Measurements from ENCODE around the gene PLXDC1. TPM values are rescaled to one million over a fixed set of nuclear protein-coding genes. Genes with fewer than 3 reads are reported as not detected.

The PLXDC1 gene
- total and polyA plus RNA-seq, 2 experiments from 2014 or later = 0.28 to 0.91 TPM

DNA sequence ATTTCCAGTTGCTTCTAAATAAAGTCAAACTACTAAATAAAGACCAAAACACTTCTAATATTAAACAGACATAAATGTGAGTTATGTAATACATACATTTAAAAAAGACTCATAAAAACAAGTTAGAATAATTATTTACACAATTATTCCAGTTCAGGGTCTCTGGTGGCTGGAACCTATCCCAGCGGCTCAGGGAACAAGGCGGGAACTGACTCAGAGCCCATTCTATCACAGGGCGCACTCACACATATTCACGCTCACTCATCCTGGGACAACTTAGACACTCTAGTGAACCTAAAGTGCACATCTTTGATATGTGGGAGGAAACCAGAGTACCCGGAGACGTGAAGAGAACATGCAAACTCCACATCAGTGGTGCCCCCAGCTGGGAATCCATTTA is 25.0 kb downstream of the PLXDC1 start (continued):
- TF ChIP-seq EZH2 (IDR thresholded peaks at IDR 0.05; ENCODE audit: low read depth, unreplicated experiment) (no peak), NANOG (IDR thresholded peaks at IDR 0.05; ENCODE audit: borderline replicate concordance) (no peak)

DNA sequence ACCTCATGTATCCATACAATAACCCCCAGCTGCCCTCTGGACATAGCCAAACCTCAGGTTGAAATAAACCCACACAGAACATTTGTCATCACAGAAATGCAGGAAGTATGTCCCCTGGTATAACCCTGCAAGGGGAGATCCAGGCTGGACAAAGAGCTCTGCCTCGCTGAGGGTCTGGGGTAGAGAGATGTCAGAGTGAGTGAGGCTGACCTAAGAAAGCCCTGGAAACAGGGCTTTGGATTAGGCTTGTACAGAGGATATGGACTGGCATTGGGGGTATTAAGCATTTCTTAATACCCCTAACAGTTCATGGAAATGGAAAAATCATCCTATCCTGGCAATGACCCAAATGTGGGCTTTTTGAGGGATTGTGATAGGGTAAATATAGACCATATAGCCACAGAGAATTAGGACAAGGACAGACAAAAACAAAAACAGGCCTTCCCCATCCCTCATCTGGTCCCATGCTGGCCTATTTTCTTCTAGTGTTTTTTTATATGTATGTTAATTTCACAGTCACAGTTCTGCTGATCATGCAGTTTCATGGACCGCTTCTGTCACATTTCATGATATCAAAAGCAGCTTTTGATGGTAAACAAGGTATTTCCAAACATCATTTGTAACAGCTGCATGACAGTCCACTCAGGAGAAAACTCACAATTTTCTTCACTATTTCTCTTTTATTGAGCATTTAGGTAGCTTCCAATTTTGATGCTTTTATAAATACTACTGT is 26.1 kb downstream of the PLXDC1 start:
- Histone ChIP-seq H3K79me2 (replicated peaks; ENCODE audit: insufficient read depth) (no peaks in the 10 kb centered on the region), H3K4me2 (no peak overlapping the region), H3F3A (replicated peaks; ENCODE audit: low read depth) (no peaks in the 10 kb centered on the region), H3K27ac (ENCODE audit: low read depth) (no peak overlapping the region), H3K27me3 (ENCODE audit: insufficient read depth) (no peaks in the 10 kb centered on the region), H3K9me2 (ENCODE audit: insufficient read depth) (no peaks in the 10 kb centered on the region), H2AFZ (no peak overlapping the region), H3K4me3 (no peak overlapping the region), H3K4me1 (ENCODE audit: insufficient read depth) (no peaks in the 10 kb centered on the region), H3K36me3 (ENCODE audit: insufficient read depth) (no peaks in the 10 kb centered on the region), H4K20me1 (replicated peaks; ENCODE audit: insufficient read depth) (no peaks in the 10 kb centered on the region)
- ATAC-seq (no peak), DNase-seq (ENCODE audit: low spot score) (no peak)
- H3K9me3 Mint-ChIP-seq = no peaks in the 10 kb centered on the region
- H3K4me1 Mint-ChIP-seq = no peaks in the 10 kb centered on the region
- H3K36me3 Mint-ChIP-seq (ENCODE audit: low read depth) = no peaks in the 10 kb centered on the region
- no peak overlapping the region for H3K27ac Mint-ChIP-seq
- peaks cover 8% of the 10 kb centered on the region for H3K27me3 Mint-ChIP-seq (ENCODE audit: insufficient read depth, low read depth, poor library complexity)
- H3K4me3 Mint-ChIP-seq = no peak overlapping the region
- TF ChIP-seq EZH2 (IDR thresholded peaks at IDR 0.05; ENCODE audit: low read depth, unreplicated experiment) (no peak), ZNF114 (CRISPR knock-in tag; IDR thresholded peaks at IDR 0.05) (no peak), CREB1 (CRISPR knock-in tag; IDR thresholded peaks at IDR 0.05; ENCODE audit: low read depth) (no peak), POLR2AphosphoS5 (IDR thresholded peaks at IDR 0.05; ENCODE audit: low read depth) (no peak), NANOG (IDR thresholded peaks at IDR 0.05; ENCODE audit: borderline replicate concordance) (no peak), EZH2phosphoT487 (IDR thresholded peaks at IDR 0.05; ENCODE audit: unreplicated experiment) (no peak), JUNB (IDR thresholded peaks at IDR 0.05; ENCODE audit: unreplicated experiment) (no peak), ZNF331 (CRISPR knock-in tag; IDR thresholded peaks at IDR 0.05; ENCODE audit: low read depth) (no peak)
- TF ChIP-seq, protein P1, sequence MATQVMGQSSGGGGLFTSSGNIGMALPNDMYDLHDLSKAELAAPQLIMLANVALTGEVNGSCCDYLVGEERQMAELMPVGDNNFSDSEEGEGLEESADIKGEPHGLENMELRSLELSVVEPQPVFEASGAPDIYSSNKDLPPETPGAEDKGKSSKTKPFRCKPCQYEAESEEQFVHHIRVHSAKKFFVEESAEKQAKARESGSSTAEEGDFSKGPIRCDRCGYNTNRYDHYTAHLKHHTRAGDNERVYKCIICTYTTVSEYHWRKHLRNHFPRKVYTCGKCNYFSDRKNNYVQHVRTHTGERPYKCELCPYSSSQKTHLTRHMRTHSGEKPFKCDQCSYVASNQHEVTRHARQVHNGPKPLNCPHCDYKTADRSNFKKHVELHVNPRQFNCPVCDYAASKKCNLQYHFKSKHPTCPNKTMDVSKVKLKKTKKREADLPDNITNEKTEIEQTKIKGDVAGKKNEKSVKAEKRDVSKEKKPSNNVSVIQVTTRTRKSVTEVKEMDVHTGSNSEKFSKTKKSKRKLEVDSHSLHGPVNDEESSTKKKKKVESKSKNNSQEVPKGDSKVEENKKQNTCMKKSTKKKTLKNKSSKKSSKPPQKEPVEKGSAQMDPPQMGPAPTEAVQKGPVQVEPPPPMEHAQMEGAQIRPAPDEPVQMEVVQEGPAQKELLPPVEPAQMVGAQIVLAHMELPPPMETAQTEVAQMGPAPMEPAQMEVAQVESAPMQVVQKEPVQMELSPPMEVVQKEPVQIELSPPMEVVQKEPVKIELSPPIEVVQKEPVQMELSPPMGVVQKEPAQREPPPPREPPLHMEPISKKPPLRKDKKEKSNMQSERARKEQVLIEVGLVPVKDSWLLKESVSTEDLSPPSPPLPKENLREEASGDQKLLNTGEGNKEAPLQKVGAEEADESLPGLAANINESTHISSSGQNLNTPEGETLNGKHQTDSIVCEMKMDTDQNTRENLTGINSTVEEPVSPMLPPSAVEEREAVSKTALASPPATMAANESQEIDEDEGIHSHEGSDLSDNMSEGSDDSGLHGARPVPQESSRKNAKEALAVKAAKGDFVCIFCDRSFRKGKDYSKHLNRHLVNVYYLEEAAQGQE (IDR thresholded peaks at IDR 0.05; ENCODE audit: unreplicated experiment) = no peak
- TF ChIP-seq, protein P2, sequence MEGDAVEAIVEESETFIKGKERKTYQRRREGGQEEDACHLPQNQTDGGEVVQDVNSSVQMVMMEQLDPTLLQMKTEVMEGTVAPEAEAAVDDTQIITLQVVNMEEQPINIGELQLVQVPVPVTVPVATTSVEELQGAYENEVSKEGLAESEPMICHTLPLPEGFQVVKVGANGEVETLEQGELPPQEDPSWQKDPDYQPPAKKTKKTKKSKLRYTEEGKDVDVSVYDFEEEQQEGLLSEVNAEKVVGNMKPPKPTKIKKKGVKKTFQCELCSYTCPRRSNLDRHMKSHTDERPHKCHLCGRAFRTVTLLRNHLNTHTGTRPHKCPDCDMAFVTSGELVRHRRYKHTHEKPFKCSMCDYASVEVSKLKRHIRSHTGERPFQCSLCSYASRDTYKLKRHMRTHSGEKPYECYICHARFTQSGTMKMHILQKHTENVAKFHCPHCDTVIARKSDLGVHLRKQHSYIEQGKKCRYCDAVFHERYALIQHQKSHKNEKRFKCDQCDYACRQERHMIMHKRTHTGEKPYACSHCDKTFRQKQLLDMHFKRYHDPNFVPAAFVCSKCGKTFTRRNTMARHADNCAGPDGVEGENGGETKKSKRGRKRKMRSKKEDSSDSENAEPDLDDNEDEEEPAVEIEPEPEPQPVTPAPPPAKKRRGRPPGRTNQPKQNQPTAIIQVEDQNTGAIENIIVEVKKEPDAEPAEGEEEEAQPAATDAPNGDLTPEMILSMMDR (conservative IDR thresholded peaks at IDR 0.05; ENCODE audit: low read depth in 2 of 2) = no peak
